ENCODE results near the gene DENND10.

DENND10 gene, protein sequence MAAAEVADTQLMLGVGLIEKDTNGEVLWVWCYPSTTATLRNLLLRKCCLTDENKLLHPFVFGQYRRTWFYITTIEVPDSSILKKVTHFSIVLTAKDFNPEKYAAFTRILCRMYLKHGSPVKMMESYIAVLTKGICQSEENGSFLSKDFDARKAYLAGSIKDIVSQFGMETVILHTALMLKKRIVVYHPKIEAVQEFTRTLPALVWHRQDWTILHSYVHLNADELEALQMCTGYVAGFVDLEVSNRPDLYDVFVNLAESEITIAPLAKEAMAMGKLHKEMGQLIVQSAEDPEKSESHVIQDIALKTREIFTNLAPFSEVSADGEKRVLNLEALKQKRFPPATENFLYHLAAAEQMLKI
- long read RNA-seq, donor 1, transcript FAM45A-201 (9 exons, 1,648 nt) = major isoform, 5 of 534 reads
- long read RNA-seq, donor 1, partial matches to known transcripts = 526 of 534 reads
- long read RNA-seq, donor 1, other reads (novel, unspliced or antisense) = 0 of 534 reads
- long read RNA-seq, donor 2, partial matches to known transcripts = 14 of 18 reads
- long read RNA-seq, donor 2, other reads (novel, unspliced or antisense) = 0 of 18 reads
- long read RNA-seq, donor 3, transcript FAM45A-204 (2 exons, 992 nt) = major isoform, 6 of 7 reads
- long read RNA-seq, donor 3, partial matches to known transcripts = 0 of 7 reads
- long read RNA-seq, donor 3, other reads (novel, unspliced or antisense) = 0 of 7 reads
- long read RNA-seq, donor 4, partial matches to known transcripts = 30 of 37 reads
- long read RNA-seq, donor 4, other reads (novel, unspliced or antisense) = 5 of 37 reads
- long read RNA-seq, donor 5, transcript FAM45A-204 (2 exons, 992 nt) = major isoform, 6 of 54 reads
- long read RNA-seq, donor 5, transcript FAM45A-201 (9 exons, 1,648 nt) = minor isoform, 5 of 54 reads
- long read RNA-seq, donor 5, partial matches to known transcripts = 30 of 54 reads
- long read RNA-seq, donor 5, other reads (novel, unspliced or antisense) = 12 of 54 reads
- long read RNA-seq, donor 6, transcript FAM45A-201 (9 exons, 1,648 nt) = minor isoform, 6 of 393 reads
- long read RNA-seq, donor 6, transcript FAM45A-204 (2 exons, 992 nt) = major isoform, 10 of 393 reads
- long read RNA-seq, donor 6, partial matches to known transcripts = 192 of 393 reads
- long read RNA-seq, donor 6, other reads (novel, unspliced or antisense) = 185 of 393 reads
- long read RNA-seq, donor 7, transcript FAM45A-204 (2 exons, 992 nt) = minor isoform, 6 of 46 reads
- long read RNA-seq, donor 7, transcript FAM45A-201 (9 exons, 1,648 nt) = major isoform, 7 of 46 reads
- long read RNA-seq, donor 7, partial matches to known transcripts = 26 of 46 reads
- long read RNA-seq, donor 7, other reads (novel, unspliced or antisense) = 7 of 46 reads
- long read RNA-seq, donor 8, transcript FAM45A-204 (2 exons, 992 nt) = major isoform, 5 of 474 reads
- long read RNA-seq, donor 8, partial matches to known transcripts = 455 of 474 reads
- long read RNA-seq, donor 8, other reads (novel, unspliced or antisense) = 12 of 474 reads

DNA sequence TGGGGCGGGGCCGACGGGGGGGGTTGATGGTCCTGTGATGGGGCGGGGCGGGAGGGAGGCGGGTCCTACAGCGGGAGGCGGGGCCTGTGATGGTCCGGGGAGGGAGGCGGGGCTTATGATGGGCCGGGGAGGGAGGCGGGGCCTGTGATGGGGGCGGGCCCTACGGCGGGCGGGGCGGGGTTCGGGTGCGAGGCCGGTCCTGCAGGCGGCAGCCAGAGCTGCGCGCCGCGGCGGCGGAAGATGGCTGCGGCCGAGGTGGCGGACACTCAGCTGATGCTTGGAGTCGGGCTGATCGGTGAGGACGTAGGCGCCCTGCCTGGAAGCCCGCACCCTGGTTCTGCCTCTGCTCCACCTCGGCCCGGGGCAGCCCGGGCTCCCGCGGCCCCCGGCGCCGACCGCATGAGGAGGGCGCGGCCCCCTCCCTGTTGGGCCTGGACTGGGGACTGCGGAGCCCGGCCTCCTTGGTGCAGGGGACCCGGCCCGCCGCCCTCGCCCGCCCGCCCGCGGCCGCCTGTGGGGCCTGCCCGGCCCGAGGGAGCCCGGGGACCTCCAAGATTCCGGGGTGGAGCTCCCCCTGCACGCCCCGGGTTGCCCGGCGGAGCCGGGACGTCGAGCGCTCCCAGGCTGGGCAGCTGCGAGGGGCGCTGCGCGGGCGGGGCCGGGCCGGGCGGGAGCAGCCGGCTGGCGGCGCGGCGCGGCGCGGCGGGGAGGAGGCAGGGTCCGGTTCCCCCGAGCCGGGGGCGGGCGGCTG is at the start of gene DENND10:
DENND10 (plus strand) TSS at position 211 of the 751 bp plus-strand sequence; CDS start at position 241, 30 bp downstream.
- peak; percentile 97 for DNase-seq

DNA sequence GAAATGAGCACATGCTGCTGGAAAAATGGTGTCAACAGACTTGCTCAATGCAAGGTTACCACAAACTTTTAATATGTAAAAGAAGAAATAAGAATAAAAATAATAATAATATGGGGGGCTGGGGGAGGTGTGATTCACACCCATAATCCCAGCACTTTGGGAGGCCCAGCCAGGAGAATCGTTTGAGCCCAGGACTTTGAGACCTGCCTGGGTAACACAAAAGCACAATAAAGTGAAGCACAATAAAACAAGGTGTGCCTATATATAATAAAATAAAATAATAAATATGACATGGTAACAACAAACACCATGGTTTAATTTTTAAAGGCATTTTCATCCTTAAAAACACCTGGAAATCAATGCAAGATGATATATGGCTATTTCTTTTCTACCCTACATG is 48.4 kb upstream of the DENND10 start:
- no peak for DNase-seq

DNA sequence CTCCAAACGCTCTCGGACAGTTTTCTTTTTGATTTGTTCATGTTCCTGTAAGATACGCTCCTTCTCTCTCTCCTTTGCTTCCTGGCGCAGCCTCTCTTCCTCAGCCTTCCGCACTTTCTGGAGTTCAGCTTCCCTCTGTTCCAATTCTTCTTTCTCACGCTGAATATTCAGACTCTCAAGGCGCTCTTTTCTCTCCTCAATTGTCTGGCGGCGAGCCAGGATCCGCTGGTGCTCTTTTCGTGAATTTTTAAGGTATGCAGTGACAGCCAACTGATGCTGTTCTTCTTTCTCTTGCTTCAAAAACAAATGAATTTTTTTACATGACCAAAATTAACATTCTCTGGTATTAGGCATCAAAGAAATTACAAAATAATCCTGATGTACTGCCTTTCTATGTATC is 45.9 kb upstream of the DENND10 start:
- no peak for DNase-seq

DNA sequence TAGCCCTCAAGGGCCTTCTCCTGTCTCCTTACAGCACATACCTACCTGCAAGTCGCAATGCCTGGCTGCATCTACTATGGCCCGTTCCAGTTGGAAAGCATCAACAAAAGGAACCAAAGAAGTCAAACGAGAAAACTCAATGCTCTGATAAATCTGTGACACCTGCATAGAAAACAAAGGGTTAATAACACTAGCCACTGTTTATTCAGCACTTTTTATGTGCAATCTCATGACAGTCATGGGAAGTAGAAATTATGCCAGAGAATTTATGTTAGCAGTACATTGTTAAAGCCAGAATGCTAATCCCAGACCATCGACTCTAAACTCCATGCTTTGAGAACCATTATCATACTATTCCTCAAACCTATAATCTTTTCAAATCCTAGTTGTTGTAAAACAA is 44.4 kb upstream of the DENND10 start:
- DNase-seq = no peak

DNA sequence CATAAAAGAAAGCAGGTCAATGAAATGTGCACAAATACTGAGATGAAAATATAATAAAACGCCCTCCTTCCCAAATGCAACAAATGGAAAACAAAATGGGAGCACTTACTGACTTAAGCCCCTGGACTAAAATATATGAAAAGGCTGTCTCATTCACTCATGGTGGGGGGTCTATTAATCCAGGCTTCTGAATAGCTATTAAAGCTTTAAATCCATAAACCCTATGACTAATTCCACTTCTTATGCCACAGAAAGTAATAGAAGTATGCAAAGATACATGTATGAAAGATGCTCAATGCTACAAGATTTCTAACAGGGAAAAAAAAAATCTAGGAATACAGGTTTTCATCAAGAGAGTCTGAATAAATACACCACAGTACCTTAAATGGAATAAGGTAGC is 43.8 kb upstream of the DENND10 start:
- DNase-seq = no peak

DNA sequence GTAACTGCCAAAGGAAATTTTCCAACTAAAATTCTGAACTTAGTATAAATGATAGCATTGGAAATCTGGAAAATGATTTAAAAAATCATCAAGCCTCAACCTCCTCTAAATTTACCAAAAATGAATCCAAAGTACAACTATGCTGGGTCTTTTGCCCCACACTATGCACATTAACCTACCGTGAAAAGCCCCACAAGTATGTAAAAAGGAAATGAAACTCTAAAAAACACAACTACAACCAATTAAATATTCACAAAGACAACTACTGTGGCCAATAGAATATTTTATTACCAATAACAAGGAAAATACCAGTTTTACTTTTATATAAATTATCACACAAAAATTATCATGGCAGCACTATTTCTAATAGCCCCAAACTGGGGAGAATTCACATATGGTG is 42.6 kb upstream of the DENND10 start:
- DNase-seq = no peak

DNA sequence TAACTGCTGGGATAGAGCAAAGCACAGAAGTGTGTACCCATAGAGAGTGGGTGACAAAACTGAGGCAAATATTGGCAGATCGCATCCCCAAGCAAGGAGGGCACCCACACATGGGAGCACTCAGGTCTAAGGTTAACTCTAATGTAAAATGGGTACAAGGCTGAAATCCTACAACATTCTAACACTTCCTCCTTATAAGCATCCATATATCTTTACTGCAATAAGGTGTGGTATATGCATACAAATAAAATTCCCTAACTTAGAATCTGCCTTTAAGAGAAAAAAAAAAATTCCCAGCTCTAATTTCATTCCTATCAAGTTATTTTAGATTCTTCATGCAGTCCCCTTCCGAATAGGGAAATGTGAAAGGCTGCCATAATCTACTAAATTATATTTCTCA is 42.0 kb upstream of the DENND10 start:
- no peak for DNase-seq

DNA sequence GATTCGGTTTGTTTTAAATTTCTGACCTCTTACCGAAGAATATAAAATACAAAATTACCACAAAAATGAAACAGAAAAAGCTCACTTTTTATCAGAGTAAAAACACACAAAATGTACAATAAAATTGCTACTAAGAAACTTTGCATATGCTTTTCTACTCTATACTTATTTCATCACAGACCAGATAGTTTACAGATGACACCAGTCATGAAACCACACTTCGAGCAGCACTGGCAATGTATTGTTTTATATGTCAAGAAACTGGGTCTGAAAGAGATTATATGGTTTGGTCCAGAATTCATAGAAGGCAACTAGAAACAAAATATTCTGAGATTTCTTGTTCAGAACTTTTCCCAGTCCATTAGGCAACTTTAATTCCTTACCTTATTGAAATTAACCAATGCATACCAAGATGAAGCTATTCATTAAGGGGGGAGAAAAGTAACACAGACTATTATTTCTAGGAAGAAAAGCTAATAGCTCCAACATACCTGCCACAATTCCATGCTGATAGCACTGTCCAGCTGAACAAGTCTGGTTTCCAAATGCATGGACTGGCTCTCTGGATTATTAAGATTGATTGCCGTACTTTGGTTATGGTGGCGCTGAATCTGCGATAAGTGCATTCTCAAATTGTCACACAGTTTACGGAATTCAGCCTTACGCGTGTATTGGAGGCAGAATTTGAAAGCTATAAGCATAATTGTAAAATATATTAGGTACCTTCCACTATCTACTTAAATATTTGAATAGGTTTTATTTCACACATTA is 33.3 kb upstream of the DENND10 start:
- no peak for DNase-seq

DNA sequence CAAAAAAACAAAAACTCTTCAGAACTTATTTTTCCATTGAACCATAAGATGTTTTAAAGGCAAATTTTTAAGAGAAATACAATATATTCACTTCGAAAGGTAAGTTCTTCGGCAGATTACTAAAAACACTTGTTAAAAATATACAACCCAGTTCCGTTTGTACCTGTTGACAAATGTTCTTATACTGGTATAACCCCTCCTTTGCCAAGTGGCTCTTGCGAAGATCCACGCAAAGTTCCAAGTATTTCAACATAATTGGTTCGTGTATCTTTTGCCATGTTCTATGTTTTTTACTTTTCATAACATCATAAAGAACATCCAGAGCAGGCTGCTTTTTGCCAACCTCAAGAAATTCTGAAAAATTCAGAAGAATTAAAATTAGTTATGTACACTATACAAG is 30.3 kb upstream of the DENND10 start:
- DNase-seq = no peak

DNA sequence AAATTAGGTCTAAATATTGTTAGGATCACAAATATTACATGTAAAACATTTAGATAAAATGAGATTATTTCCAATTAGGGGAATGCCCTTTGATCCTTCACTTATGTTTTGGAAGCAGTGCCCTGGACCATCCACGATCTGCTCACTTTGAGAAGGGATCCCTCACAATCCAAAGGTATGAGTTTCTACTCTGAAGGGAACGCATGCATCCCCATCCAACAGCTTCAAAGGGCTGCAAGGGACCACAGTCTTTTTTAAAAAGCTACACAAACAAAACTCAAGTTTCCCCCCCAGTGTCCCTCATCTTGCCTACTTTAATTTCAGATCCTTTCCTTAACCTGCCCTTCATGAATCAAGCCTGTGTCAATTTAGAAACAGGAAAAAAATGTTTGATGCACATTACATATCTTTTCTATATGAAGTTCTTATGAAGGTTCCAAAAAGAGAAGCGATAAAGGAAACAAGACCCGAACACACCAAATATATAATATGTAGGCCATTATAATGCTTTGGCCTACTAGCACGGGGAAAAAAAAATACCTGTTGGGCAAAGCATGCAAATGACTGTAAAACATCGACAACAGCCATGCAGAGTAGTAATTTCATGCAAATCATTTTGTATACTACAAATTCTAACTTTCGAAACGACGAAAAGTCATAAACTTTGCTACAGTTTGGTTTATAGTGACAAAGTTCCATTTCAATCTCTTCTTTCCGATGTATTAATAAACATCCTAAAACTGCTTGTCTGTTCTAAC is 25.3 kb upstream of the DENND10 start:
- no peak for DNase-seq

DNA sequence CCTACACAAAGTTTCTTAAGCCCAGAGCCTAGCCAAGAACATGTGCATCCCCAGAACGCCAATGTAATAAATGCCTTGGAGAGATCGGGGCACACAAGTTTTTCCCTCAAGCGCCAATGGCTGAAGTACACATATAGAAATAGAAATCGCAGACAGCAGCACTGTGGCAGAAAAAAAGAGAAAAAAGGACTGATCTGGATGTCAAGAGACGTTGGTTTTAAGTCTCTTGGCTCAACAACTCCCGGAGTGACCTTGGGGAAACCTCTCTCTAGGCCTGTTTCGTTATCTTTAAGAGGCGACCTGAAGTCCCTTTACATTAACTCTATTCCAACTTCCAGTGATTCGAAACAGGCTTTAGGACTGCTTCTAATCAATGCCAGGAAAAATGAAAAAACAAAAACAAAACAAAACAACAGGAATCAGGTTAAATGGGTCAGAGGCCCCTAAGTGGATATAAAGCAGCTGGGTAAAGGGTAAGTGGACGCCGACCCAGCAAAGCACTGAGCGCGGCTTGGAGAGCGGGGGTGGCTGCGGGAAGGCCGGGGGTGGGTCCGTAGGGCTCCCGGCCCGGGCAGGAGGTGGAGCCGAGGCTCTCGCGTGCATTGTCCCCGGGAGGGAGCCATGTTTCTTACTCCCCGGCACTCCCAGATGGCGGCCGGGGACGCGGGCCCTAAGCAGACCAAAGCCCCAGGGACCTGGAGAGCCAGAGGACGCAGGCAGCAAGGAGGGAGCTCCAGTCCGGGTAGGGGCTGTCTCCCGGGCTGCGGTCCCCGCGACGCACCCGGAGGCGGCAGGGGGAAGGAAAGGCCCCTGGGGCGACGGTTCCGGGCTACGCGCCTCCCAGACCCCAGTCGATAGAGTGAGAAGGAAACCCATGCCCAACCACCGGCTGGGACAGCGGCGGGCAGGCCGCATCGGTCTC is 24.1 kb upstream of the DENND10 start:
- peak; percentile 95 for DNase-seq

DNA sequence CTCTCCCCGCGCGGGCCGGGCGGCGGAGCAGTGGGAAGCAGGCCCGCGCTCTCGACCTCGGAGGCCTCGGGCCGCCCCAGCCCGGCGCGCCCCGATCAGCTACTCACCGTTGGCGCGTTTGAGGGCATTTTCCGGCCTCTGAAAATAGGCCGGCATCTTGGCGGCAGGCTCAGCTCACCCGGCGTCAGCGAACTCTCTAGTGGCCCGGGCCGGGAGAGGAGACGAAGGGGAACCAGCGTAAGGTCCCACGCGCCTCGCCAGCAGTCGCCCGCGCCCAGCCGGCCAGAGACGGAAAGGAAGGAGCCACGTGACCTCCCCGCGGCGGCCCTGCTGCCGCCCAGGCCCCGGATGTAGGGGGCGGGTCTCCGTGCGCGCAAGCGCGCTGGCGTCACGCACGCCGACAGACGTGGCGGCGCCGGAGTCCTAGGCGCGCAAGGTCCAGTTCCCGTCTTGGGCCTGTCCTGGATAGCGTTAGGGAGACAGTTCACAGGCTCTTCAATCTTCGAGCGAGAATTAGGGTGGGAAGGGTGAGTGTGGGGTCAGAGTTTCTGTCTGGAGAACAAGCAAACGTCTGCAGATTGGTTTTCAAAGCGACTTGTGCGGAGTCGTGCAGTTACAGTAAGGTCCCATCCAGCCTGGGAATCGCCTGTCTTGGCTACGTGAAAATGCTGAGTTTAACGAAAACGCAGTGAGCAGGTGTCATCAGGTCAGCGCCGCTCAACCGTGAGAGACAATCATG is 23.2 kb upstream of the DENND10 start, which contains the start of gene EIF3A:
EIF3A (minus strand) TSS at position 297 of the 739 bp plus-strand sequence; CDS start at position 156, 141 bp downstream.
- DNase-seq = peak; percentile 98

DNA sequence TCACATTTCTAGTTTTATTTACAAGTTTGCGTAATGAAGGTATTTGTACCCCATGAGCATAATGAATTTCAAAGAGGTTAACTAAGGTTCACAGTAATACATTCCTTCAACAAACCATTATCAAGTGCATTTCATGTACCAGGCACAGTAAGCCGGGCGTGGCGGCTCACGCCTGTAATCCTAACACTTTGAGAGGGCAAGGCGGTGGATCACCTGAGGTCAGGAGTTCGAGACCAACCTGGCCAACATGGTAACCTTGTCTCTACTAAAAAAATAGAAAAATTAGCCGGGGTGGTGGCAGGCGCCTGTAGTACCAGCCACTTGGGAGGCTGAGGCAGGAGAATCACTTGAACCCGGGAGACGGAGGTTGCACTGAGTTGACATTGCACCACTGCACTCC is 19.0 kb upstream of the DENND10 start:
- no peak for DNase-seq

DNA sequence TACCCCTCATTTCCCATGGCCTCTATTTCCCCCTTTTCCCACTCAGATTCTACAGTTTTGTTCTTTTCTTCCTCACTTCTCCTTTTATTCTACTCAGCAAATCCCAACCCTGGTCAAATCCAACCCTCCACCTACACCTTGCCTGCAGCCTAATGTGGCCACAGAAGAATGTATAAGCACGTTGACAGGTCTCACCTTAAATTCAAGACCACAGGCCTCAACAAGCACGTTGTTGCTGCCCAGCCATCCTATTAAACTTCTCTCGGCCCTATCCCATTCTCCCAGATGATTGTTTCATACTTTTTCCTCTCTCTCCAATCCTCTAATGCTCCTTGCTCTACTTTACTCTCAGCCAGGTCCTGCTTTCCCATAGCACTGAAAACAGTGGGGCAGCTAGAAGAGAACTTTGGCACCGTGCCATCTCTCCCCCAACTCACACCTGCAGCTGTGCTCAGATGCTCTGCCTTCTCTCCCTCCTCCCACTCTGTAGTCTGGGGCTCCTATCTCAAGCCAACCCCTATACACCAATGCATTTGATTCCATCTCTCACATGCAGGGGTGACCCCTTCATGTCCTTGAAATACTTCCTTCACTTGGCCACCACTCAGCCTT is 16.5 kb upstream of the DENND10 start:
- no peak for DNase-seq

DNA sequence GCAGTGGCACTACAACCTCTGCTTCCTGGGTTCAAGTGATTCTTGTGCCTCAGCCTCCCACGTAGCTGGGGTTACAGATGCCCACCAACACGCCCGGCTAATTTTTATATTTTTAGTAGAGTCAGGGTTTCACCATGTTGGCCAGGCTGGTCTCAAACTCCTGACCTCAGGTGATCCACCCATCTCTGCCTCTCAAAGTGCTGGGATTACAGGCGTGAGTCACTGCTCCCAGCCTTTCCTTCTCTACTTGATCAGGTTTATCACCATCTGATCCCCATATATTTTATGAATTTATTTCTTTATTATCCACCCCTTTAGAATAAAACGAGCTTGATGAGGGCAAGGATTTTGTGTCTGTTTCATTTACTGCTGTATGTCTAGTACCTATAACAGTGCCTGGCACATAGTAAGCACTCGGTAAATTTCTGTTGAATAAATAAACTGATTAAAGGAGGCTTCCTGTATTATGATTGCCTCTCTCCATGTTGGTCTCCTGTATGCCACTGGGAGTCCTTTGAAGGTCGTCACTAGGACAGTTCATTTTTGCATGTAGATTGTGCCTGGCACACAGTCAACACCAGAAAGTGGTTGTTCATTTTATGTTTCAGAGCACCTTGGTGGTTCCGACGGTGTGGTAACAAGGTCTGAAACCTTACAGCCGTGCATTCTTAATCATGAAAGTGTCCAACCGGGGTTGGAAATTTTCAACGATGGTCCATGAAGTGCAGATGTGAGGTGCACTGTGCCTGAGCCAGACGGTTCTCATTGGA is 13.7 kb upstream of the DENND10 start:
- no peak for DNase-seq

DNA sequence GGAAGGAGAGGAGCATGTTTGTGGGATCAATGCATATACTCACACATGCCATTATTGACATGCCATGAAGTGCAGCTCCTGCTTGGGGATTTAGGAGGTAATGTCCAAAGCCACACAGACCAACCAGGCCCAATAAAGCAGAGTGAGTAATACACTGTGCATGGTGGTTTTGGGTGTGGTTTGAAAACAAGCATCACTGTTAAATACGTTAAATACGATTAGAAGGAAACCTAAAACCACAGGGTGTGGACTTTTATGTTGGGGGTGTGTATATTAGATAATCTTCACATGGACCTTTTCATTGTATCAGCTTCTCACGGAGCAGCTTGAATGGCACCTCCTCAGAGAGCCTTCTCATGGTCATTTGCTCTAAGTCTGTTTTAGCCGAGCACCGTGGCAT is 12.9 kb upstream of the DENND10 start:
- no peak for DNase-seq
